Progenitor cell of endocrine pancreas (in vitro differentiated cells): ENCODE measurements around the gene FAM131C. TPM values are rescaled to one million over a fixed set of nuclear protein-coding genes. Genes with fewer than 3 reads are reported as not detected.
"Not testable (repeated sequence)": the region's sequence is repeated elsewhere in the genome, so short reads cannot be mapped to it uniquely, and the experiment has no call there.

Experiments used
- DNase-seq: peaks from one replicate; pipeline ENCODE4 v3.0.0; 2021; ENCODE audit warnings: low spot score; ENCODE audit not compliant: unreplicated experiment
- H3K27ac Mint-ChIP-seq: 2 replicates; pipeline ENCODE4 v1.8.0; 2021; ENCODE audit warnings: mild to moderate bottlenecking, moderate library complexity, mixed read lengths
- H3K27me3 Mint-ChIP-seq: 2 replicates; pipeline ENCODE4 v1.8.0; 2021; ENCODE audit warnings: mixed read lengths
- H3K36me3 Mint-ChIP-seq: 2 replicates; pipeline ENCODE4 v1.8.0; 2022; ENCODE audit warnings: mixed read lengths; ENCODE audit not compliant: insufficient read depth
- H3K4me1 Mint-ChIP-seq: 2 replicates; pipeline ENCODE4 v1.8.0; 2021; ENCODE audit warnings: low read depth, mixed read lengths
- H3K4me3 Mint-ChIP-seq: 2 replicates; pipeline ENCODE4 v1.8.0; 2021; ENCODE audit warnings: low read depth, mild to moderate bottlenecking, moderate library complexity, mixed read lengths
- H3K9me3 Mint-ChIP-seq: 2 replicates; pipeline ENCODE4 v1.8.0; 2021; ENCODE audit warnings: low read depth, mixed read lengths
- CTCF ChIP-seq: fragments of 200-600 bp; sonication (generic); IDR thresholded peaks from one replicate; pipeline ENCODE4 v1.5.0; 2021; ENCODE audit warnings: antibody characterized with exemption, mild to moderate bottlenecking; ENCODE audit not compliant: unreplicated experiment
- total RNA-seq: library from RNA; stranded (reverse); gene quantifications from 2 replicates; pipeline ENCODE4 v1.2.1, GENCODE V29; 2021

Gene FAM131C
- total RNA-seq, 1 donor from 2014 or later: 1.2 TPM

GRCh38 chr1:16061266-16061665 is 12.2 kb downstream of the FAM131C start:
- Mint-ChIP-seq H3K9me3 (no peaks in the 10 kb centered on the region), H3K4me3 (no peak overlapping the region), H3K27ac (peak overlapping the region; percentile 6), H3K36me3 (no peaks in the 10 kb centered on the region), H3K27me3 (peaks cover 27% of the 10 kb centered on the region), H3K4me1 (peaks cover 12% of the 10 kb centered on the region)
- DNase-seq: no peak
- TF ChIP-seq CTCF: no peak

GRCh38 chr1:16058394-16059120 is 14.9 kb downstream of the FAM131C start:
- not testable (repeated sequence) for H3K4me3 Mint-ChIP-seq, H3K27me3 Mint-ChIP-seq, H3K36me3 Mint-ChIP-seq

GRCh38 chr1:16057314-16057915 is 16.0 kb downstream of the FAM131C start:
- H3K4me1 Mint-ChIP-seq, H3K4me3 Mint-ChIP-seq, H3K9me3 Mint-ChIP-seq, H3K27me3 Mint-ChIP-seq, H3K36me3 Mint-ChIP-seq, DNase-seq, H3K27ac Mint-ChIP-seq: not testable (repeated sequence)

More at GRCh38 chr1:16058394-16059120, 14.9 kb downstream of the FAM131C start:
- not testable (repeated sequence) for H3K9me3 Mint-ChIP-seq, H3K4me1 Mint-ChIP-seq, DNase-seq, H3K27ac Mint-ChIP-seq

GRCh38 chr1:16056521-16056912 is 16.9 kb downstream of the FAM131C start:
- H3K27ac Mint-ChIP-seq, H3K4me1 Mint-ChIP-seq, DNase-seq, H3K36me3 Mint-ChIP-seq, H3K4me3 Mint-ChIP-seq, H3K9me3 Mint-ChIP-seq, H3K27me3 Mint-ChIP-seq: not testable (repeated sequence)

- Mint-ChIP-seq H3K27me3 (peaks cover 3% of the 10 kb centered on the region), H3K9me3 (no peaks in the 10 kb centered on the region), H3K36me3 (no peaks in the 10 kb centered on the region), H3K4me3 (no peak overlapping the region), H3K4me1 (peaks cover 4% of the 10 kb centered on the region), H3K27ac (peak overlapping the region; percentile 71)
- peak; percentile 98 for DNase-seq
- TF ChIP-seq CTCF: peak; percentile 88
Observed at GRCh38 chr1:16055613-16056520, 17.6 kb downstream of the FAM131C start.

- no peak overlapping the region for H3K4me3 Mint-ChIP-seq
- no peak for DNase-seq
- H3K27me3 Mint-ChIP-seq: no peaks in the 10 kb centered on the region
- no peak for TF ChIP-seq CTCF
- H3K36me3 Mint-ChIP-seq: no peaks in the 10 kb centered on the region
- no peaks in the 10 kb centered on the region for H3K9me3 Mint-ChIP-seq
- peaks cover 6% of the 10 kb centered on the region for H3K4me1 Mint-ChIP-seq
- H3K27ac Mint-ChIP-seq: no peak overlapping the region
Observed at GRCh38 chr1:16054598-16055540, 18.6 kb downstream of the FAM131C start.
